HG03342 (cell line): ENCODE data around the gene GALNT9.
"Not testable (repeated sequence)": the region's sequence is repeated elsewhere in the genome, so short reads cannot be mapped to it uniquely, and the experiment has no call there.

Experiments
- ATAC-seq: cut with Tn5 transposase; IDR thresholded peaks from one replicate; pipeline ENCODE4 v1.9.1; 2021; ENCODE audit warnings: mild to moderate bottlenecking, moderate library complexity; ENCODE audit not compliant: unreplicated experiment

The GALNT9 gene

DNA sequence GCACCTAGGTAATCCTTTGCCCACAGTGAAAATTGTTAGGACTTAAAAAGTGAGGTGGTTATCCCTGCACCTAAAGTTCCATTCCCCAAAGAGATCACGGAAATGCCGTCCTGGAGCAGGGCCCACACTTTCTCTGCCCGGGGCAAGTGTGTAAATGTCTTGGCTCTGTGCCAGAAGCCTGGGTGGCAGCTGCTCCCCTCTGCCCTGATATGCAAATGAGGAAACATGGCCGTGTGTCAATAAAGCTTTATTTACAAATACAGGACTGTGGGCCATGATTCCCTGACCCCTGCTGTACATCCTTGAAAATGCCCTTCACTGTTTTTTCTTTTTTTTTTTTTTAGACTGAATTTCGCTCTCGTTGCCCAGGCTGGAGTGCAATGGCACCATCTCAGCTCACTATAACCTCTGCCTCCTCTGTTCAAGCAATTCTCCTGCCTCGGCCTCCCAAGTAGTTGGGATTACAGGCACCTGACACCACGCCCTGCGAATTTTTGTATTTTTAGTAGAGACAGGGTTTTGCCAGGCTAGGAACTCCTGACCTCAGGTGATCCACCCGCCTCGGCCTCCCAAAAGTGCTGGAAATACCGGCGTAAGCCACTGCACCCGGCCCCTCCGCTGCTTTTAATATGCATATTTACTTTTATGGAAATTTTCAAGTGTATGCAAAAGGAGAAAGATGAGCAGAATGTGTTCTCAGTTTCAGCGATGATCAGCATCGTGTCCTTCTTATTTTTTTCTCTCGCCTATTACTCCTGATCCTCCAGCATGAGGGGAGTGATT, 75.5 kb downstream of the GALNT9 start:
- ATAC-seq, result no peak

- not testable (repeated sequence) for ATAC-seq
Measured at GRCh38 chr12:132252981-132253380, 76.4 kb downstream of the GALNT9 start.

DNA sequence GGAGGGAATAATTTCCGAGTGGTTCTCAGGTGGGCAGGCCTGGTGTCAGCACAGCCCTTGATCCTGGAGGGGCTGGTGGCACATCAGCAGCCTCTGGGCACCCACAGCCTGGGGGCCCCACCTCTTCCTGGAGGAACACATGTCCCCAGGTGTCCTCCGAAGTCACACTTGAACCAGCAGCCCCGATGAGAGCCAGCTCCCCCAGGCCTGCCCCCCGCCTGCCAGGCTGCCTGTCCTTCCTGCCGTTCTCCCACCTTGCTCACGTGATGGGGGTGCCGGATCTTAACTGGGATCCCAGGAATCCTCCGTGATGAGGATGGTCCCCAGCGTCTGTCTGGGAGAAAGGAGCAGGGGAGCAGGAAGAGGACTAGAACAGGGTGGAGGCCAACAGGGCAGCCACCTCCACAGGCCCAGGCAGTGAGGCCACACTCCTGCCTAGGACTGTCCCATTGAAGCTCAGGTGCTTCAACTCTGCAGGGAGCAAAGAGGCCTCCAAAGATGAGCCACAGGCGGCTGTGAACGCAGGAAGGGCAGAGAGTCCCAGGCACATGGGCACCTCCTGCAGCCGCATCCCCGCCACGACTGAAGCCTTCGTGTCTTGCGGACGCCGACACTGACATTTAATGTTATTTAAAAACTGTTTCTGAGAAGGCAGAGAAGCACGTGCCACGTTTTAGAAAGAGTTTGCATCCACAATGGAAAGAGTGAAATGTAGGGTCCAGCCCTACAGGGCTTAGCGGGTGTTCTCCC, 77.5 kb downstream of the GALNT9 start:
- no peak for ATAC-seq

DNA sequence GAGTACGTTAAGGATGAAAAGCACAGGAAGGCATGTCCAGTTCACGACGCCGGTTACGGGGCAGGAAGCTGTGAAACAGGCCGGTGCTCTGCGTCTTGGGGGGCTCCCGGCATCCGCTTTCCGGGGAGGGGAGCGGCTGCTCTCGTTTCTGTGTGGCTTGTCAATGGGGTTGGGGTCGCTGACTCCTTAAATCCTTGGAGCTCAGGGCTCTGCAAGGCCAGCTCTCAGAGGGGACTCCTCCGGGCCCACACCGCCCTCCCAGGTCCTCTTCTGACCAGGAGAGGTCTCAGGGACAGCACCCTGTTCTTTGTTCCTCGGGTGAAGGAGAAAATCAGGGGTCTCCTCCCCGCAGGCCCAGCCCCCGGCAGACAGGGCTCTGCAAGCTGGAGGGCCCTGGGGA, 78.1 kb downstream of the GALNT9 start:
- no peak for ATAC-seq

- ATAC-seq, result no peak
Measured at GRCh38 chr12:132250707-132251106, 78.7 kb downstream of the GALNT9 start.

DNA sequence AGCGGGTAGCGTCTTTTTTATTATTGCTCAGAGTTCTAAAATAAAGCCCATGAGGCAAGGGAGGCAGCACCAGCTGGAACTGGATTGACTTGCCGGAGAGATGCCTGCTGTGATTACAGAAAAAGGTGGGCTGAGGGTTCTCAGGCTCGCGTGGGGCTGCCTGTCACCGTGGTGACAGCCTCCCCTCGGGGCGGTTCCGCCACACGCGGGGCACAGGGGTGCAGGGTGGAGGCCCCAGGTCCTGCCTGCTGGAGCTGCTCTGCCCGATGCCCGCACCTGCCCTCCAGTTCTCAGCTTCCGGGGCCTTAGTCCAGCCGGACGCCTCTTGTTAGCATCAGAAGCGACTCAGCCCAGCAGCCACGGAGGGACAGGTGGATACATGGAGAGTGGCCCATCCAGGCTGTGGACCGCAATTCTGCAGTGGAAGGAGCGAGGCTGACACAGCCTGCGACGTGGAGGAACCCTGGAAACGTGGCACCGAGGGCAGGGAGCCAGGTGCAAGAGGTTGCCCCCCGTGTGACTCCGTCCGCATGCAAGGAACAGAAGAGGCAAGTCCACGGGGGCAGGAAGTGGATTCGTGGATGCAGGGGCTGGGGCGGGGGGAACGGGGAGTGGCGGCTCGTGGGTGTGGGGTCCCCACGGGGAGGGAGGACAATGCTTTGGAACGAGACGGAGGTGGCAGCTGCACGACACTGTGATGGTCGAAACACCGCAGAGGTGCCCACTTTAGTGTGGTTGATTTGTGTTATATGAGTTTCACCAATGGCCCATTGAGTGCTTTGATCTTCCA, 79.5 kb downstream of the GALNT9 start:
- ATAC-seq, result no peak

GRCh38 chr12:132248453-132249167, 80.8 kb downstream of the GALNT9 start:
- no peak for ATAC-seq

DNA sequence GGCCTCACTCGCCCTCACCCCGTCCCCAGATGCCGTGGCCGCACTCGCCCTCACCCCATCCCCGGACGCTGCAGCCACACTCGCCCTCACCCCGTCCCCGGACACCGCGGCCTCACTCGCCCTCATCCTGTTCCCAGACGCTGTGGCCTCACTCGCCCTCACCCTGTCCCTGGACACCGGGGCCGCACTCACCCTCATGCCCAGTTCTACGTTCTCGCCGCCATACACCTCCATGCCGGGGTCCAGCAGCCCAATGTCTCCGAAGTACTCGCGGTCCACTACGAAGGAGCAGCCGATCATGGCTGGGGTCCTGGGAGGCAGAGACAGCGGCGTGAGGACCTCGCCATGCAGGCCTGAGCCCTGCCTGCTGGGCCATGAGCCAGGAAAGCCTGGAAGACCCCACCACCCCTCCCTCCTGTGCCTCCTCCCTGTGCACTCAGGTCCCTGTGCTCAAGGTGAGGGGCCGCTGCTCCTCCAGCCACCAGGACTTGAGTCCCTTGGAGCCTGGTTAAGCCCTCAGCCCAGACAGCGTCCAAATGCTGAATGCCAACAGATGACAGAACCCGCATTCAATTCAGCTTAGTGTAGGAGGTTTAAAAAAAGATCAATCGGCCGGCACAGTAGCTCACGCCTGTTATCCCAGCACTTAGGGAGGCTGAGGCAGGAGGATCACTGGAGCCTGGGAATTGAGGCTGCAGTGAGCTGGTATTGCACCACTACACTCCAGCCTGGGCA, 81.5 kb downstream of the GALNT9 start:
- ATAC-seq, result no peak

- no peak for ATAC-seq
Measured at GRCh38 chr12:132246997-132247717, 82.2 kb downstream of the GALNT9 start.

DNA sequence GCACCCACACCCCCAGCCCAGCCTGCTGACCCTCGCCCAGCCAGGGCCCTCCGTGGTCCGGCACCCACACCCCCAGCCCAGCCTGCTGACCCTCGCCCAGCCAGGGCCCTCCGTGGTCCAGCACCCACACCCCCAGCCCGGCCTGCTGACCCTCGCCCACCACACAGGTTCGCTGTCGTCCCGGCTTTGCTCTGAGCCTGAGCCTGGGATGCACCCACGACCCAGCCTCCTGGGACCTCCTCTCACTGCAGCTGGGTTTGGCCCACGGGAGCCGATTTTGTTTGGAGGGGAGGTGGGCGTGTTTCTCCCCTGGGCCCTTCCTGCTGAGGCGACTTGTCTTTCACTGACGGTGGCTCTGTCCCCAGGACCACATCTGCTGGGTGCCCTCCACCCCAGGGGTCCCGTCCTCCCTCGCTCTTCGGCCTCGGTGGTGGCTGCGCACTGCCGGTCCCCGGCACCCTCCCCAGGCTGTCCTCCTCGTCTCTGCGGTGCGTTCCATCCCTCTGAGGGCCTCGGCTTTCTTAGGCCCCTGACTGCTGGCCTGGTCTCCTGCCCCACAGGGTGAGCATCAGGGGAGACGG, 83.8 kb downstream of the GALNT9 start:
- ATAC-seq, result no peak

DNA sequence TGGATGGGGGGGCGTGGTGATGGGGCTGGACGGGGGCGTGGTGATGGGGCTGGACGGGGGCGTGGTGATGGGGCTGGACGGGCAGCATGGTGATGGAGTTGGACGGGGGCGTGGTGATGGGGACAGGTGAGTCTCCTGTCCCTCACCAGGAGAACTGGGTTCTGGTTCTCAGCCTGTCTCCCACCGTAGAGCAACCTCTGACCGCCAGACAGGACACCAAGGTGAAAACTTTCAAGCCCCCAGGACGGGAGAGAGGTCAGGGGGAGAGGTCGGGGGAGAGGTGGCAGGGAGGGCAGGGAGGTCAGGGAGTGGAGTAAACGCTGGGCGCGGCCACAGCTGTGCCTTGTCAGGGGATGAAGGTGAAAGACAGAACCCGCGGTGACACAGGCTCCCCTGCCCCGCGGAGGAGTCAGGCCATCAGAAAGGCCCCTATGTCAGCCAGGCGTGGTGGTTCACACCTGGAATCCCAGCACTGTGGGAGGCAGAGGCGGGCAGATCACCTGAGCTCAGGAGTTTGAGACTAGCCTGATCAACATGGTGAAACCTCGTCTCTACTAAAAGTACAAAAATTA, 84.6 kb downstream of the GALNT9 start:
- no peak for ATAC-seq

- ATAC-seq, result no peak
Measured at GRCh38 chr12:132243596-132244310, 85.6 kb downstream of the GALNT9 start.

- ATAC-seq, result not testable (repeated sequence)
Measured at GRCh38 chr12:132243171-132243570, 86.2 kb downstream of the GALNT9 start.

- ATAC-seq, result not testable (repeated sequence)
Measured at GRCh38 chr12:132240669-132241007, 88.8 kb downstream of the GALNT9 start.

DNA sequence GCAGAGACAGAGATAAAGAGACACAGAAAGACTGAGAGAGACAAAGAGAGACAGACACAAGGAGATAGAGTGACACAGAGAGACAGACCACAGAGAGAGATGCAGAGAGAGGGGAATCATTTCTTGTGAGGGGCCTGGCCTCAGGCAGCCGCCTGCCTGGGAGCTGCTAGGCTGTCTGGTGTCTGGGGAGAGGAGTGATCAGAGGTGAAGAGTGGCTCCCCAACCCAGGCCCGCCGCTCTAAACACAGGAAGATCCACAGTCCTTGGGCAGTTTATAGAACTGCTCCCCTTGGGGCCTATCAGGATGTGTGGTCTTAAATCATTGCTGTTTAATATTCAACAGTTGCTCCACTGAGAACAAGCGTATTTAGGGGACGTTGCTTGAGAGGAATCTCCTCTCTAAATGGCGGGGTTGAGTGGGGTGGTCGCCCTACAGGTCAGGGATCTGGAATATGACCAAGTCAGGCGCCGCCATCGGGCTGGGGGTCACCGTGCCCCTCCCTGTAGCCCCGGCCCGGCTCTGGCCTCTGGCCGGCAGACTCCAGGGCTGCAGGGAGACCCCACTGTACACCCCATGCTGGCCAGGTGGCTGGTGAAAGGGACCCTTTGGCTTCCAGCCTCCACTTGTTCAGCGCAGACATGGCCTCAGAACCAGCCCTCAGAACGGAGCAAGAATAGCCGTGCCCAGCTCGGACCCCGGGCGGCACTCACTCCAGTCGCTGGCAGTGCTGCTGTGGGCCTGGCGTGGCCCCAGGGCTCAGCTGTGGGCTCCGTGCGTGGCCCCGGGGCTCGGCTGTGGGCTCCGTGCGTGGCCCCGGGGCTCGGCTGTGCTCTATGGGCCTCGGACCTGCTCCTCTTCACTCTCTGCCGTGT, 89.4 kb downstream of the GALNT9 start:
- no peak for ATAC-seq

DNA sequence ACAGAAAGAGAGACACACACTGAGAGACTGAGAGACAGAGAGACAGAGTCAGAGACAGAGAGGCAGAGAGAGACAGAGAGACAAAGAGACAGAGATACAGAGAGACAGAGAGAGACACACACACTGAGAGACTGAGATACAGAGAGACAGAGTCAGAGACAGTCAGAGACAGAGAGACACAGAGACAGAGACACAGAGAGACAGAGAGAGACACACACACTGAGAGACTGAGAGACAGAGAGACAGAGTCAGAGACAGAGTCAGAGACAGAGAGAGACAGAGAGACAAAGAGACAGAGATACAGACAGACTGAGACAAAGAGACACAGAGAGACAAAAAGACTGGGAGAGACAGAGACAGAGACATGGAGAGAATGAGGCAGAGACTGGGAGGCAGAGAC, 90.0 kb downstream of the GALNT9 start:
- ATAC-seq, result no peak

- ATAC-seq, result no peak
Measured at GRCh38 chr12:132238884-132239283, 90.5 kb downstream of the GALNT9 start.
